ENCODE data around the gene HOXA2. TPM values are rescaled to one million over a fixed set of nuclear protein-coding genes. Genes with fewer than 3 reads are reported as not detected.

HOXA2 gene
- total RNA-seq, 1 donor from 2014 or later, result 0.69 TPM

GRCh38 chr7:27128776-27129728 lies 26.6 kb upstream of the HOXA2 start:
- DNase-seq (ENCODE audit: low read depth), result no peak
- no peak for TF ChIP-seq CTCF (conservative IDR thresholded peaks at IDR 0.05; ENCODE audit: low read depth, low read length)
- peak overlapping the region; percentile 72 for H3K4me3 ChIP-seq (ENCODE audit: low read depth, low read length)

- no peak overlapping the region for H3K4me3 ChIP-seq (ENCODE audit: low read depth, low read length)
- TF ChIP-seq CTCF (conservative IDR thresholded peaks at IDR 0.05; ENCODE audit: low read depth, low read length), result no peak
- DNase-seq (ENCODE audit: low read depth), result no peak
Measured at GRCh38 chr7:27128034-27128433, 25.6 kb upstream of the HOXA2 start.

GRCh38 chr7:27126596-27127327 lies 24.3 kb upstream of the HOXA2 start:
- DNase-seq (ENCODE audit: low read depth), result no peak
- H3K4me3 ChIP-seq (ENCODE audit: low read depth, low read length), result no peak overlapping the region
- no peak for TF ChIP-seq CTCF (conservative IDR thresholded peaks at IDR 0.05; ENCODE audit: low read depth, low read length)

GRCh38 chr7:27125986-27126394 lies 23.5 kb upstream of the HOXA2 start:
- H3K4me3 ChIP-seq (ENCODE audit: low read depth, low read length), result peak overlapping the region; percentile 77
- TF ChIP-seq CTCF (conservative IDR thresholded peaks at IDR 0.05; ENCODE audit: low read depth, low read length), result no peak
- no peak for DNase-seq (ENCODE audit: low read depth)

GRCh38 chr7:27124902-27125689 lies 22.6 kb upstream of the HOXA2 start:
- TF ChIP-seq CTCF (conservative IDR thresholded peaks at IDR 0.05; ENCODE audit: low read depth, low read length), result no peak
- DNase-seq (ENCODE audit: low read depth), result no peak
- peak overlapping the region; percentile 77 for H3K4me3 ChIP-seq (ENCODE audit: low read depth, low read length)

- peak overlapping the region; percentile 77 for H3K4me3 ChIP-seq (ENCODE audit: low read depth, low read length)
Measured at GRCh38 chr7:27124096-27124901, 21.8 kb upstream of the HOXA2 start.

More at GRCh38 chr7:27124096-27124901, 21.8 kb upstream of the HOXA2 start:
- no peak for TF ChIP-seq CTCF (conservative IDR thresholded peaks at IDR 0.05; ENCODE audit: low read depth, low read length)
- no peak for DNase-seq (ENCODE audit: low read depth)

Data from epithelial cell of proximal tubule (primary cell).